BE2C (cell line): ENCODE data around the gene DET1.
"Not testable (repeated sequence)": the region's sequence is repeated elsewhere in the genome, so short reads cannot be mapped to it uniquely, and the experiment has no call there.

Experiments used
- DNase-seq: peaks from one replicate; pipeline ENCODE4 v3.0.0-alpha.2; 2020
- H3K27me3 ChIP-seq: fragments of 250-450 bp; sonication (Bioruptor Pico); 2 replicates; pipeline ENCODE4 v1.5.1; 2020; ENCODE audit warnings: mild to moderate bottlenecking
- H3K36me3 ChIP-seq: fragments of 250-450 bp; sonication (Bioruptor Pico); 2 replicates; pipeline ENCODE4 v1.5.1; 2020; ENCODE audit warnings: mild to moderate bottlenecking
- H3K4me1 ChIP-seq: fragments of 250-450 bp; sonication (Bioruptor Pico); 2 replicates; pipeline ENCODE4 v1.5.1; 2020
- H3K4me3 ChIP-seq: 2 replicates; pipeline ENCODE4 v1.5.1; 2011; ENCODE audit warnings: low read depth, low read length
- H3K9me3 ChIP-seq: fragments of 250-450 bp; sonication (Bioruptor Pico); 2 replicates; pipeline ENCODE4 v1.5.1; 2020
- CTCF ChIP-seq: IDR thresholded peaks from 2 replicates; pipeline ENCODE4 v1.5.1; 2012; ENCODE audit warnings: mild to moderate bottlenecking, low read depth, low read length

Gene DET1

GRCh38 chr15:88564741-88565140 is 18.3 kb upstream of the DET1 start:
- no peaks in the 10 kb centered on the region for H3K27me3 ChIP-seq
- no peaks in the 10 kb centered on the region for H3K9me3 ChIP-seq
- TF ChIP-seq CTCF = no peak
- no peaks in the 10 kb centered on the region for H3K36me3 ChIP-seq
- H3K4me3 ChIP-seq = no peak overlapping the region
- no peak for DNase-seq
- H3K4me1 ChIP-seq = no peaks in the 10 kb centered on the region

GRCh38 chr15:88563638-88564037 is 17.2 kb upstream of the DET1 start:
- TF ChIP-seq CTCF = no peak
- Histone ChIP-seq H3K4me1 (no peaks in the 10 kb centered on the region), H3K9me3 (no peaks in the 10 kb centered on the region), H3K27me3 (no peaks in the 10 kb centered on the region), H3K36me3 (no peaks in the 10 kb centered on the region), H3K4me3 (no peak overlapping the region)
- no peak for DNase-seq

GRCh38 chr15:88559565-88559964 is 13.1 kb upstream of the DET1 start:
- H3K9me3 ChIP-seq, H3K4me1 ChIP-seq, H3K36me3 ChIP-seq, H3K4me3 ChIP-seq, DNase-seq, H3K27me3 ChIP-seq: not testable (repeated sequence)

GRCh38 chr15:88558026-88558425 is 11.5 kb upstream of the DET1 start:
- not testable (repeated sequence) for H3K4me1 ChIP-seq, DNase-seq, H3K9me3 ChIP-seq, H3K4me3 ChIP-seq, H3K27me3 ChIP-seq, H3K36me3 ChIP-seq

GRCh38 chr15:88548009-88548408 is 1.5 kb upstream of the DET1 start:
- H3K27me3 ChIP-seq, H3K36me3 ChIP-seq, DNase-seq, H3K4me3 ChIP-seq, H3K9me3 ChIP-seq, H3K4me1 ChIP-seq: not testable (repeated sequence)

GRCh38 chr15:88545578-88546247 is 768 bp downstream of the DET1 start:
- H3K36me3 ChIP-seq, H3K4me1 ChIP-seq, H3K9me3 ChIP-seq, DNase-seq, H3K27me3 ChIP-seq: not testable (repeated sequence)
- H3K4me3 ChIP-seq = peak overlapping the region; percentile 77

- Histone ChIP-seq H3K4me3 (no peak overlapping the region), H3K36me3 (no peaks in the 10 kb centered on the region), H3K9me3 (no peaks in the 10 kb centered on the region), H3K27me3 (no peaks in the 10 kb centered on the region), H3K4me1 (no peaks in the 10 kb centered on the region)
- TF ChIP-seq CTCF = no peak
- no peak for DNase-seq
Measured at GRCh38 chr15:88543065-88543776, 3.3 kb downstream of the DET1 start.

- Histone ChIP-seq H3K4me3 (no peak overlapping the region), H3K27me3 (no peaks in the 10 kb centered on the region), H3K9me3 (no peaks in the 10 kb centered on the region), H3K4me1 (no peaks in the 10 kb centered on the region), H3K36me3 (no peaks in the 10 kb centered on the region)
- no peak for TF ChIP-seq CTCF
- DNase-seq = no peak
Measured at GRCh38 chr15:88542342-88542733, 4.1 kb downstream of the DET1 start.
